Measurements from ENCODE around the gene COL4A2.

Gene COL4A2

GRCh38 chr13:110554946-110555345, 247.9 kb downstream of the COL4A2 start:
- Histone ChIP-seq H3K36me3 (ENCODE audit: control insufficient read depth, insufficient read depth, low read length) (no peaks in the 10 kb centered on the region), H3K27ac (ENCODE audit: low read depth, low read length) (no peak overlapping the region)

GRCh38 chr13:110555601-110556223, 248.6 kb downstream of the COL4A2 start:
- Histone ChIP-seq H3K27ac (ENCODE audit: low read depth, low read length) (no peak overlapping the region), H3K9ac (ENCODE audit: low read length) (no peak overlapping the region), H3K4me1 (ENCODE audit: control insufficient read depth, insufficient read depth, low read length) (peaks cover 10% of the 10 kb centered on the region)

More at GRCh38 chr13:110554946-110555345, 247.9 kb downstream of the COL4A2 start:
- H3K9ac ChIP-seq (ENCODE audit: low read length), result no peak overlapping the region
- H3K27me3 ChIP-seq (ENCODE audit: control insufficient read depth, insufficient read depth, low read length), result no peaks in the 10 kb centered on the region
- peaks cover 4% of the 10 kb centered on the region for H3K4me1 ChIP-seq (ENCODE audit: control insufficient read depth, insufficient read depth, low read length)
- H3K4me3 ChIP-seq (ENCODE audit: low read length), result no peak overlapping the region

GRCh38 chr13:110556224-110556606, 249.1 kb downstream of the COL4A2 start:
- Histone ChIP-seq H3K9ac (ENCODE audit: low read length) (no peak overlapping the region), H3K36me3 (ENCODE audit: control insufficient read depth, insufficient read depth, low read length) (no peaks in the 10 kb centered on the region), H3K27ac (ENCODE audit: low read depth, low read length) (no peak overlapping the region), H3K4me1 (ENCODE audit: control insufficient read depth, insufficient read depth, low read length) (peaks cover 10% of the 10 kb centered on the region), H3K27me3 (ENCODE audit: control insufficient read depth, insufficient read depth, low read length) (no peaks in the 10 kb centered on the region), H3K4me3 (ENCODE audit: low read length) (no peak overlapping the region)

More at GRCh38 chr13:110555601-110556223, 248.6 kb downstream of the COL4A2 start:
- no peak overlapping the region for H3K4me3 ChIP-seq (ENCODE audit: low read length)
- H3K36me3 ChIP-seq (ENCODE audit: control insufficient read depth, insufficient read depth, low read length), result no peaks in the 10 kb centered on the region
- no peaks in the 10 kb centered on the region for H3K27me3 ChIP-seq (ENCODE audit: control insufficient read depth, insufficient read depth, low read length)

- no peaks in the 10 kb centered on the region for H3K27me3 ChIP-seq (ENCODE audit: control insufficient read depth, insufficient read depth, low read length)
- no peak overlapping the region for H3K4me3 ChIP-seq (ENCODE audit: low read length)
- H3K36me3 ChIP-seq (ENCODE audit: control insufficient read depth, insufficient read depth, low read length), result no peaks in the 10 kb centered on the region
- H3K9ac ChIP-seq (ENCODE audit: low read length), result no peak overlapping the region
- no peak overlapping the region for H3K27ac ChIP-seq (ENCODE audit: low read depth, low read length)
- H3K4me1 ChIP-seq (ENCODE audit: control insufficient read depth, insufficient read depth, low read length), result peaks cover 10% of the 10 kb centered on the region
Measured at GRCh38 chr13:110557082-110557481, 250.0 kb downstream of the COL4A2 start.

GRCh38 chr13:110557610-110558305, 250.7 kb downstream of the COL4A2 start:
- Histone ChIP-seq H3K36me3 (ENCODE audit: control insufficient read depth, insufficient read depth, low read length) (no peaks in the 10 kb centered on the region), H3K4me1 (ENCODE audit: control insufficient read depth, insufficient read depth, low read length) (peaks cover 12% of the 10 kb centered on the region), H3K27me3 (ENCODE audit: control insufficient read depth, insufficient read depth, low read length) (no peaks in the 10 kb centered on the region), H3K27ac (ENCODE audit: low read depth, low read length) (no peak overlapping the region), H3K4me3 (ENCODE audit: low read length) (no peak overlapping the region), H3K9ac (ENCODE audit: low read length) (no peak overlapping the region)

- H3K9ac ChIP-seq (ENCODE audit: low read length), result no peak overlapping the region
- no peaks in the 10 kb centered on the region for H3K36me3 ChIP-seq (ENCODE audit: control insufficient read depth, insufficient read depth, low read length)
- peak overlapping the region; percentile 92 for H3K27ac ChIP-seq (ENCODE audit: low read depth, low read length)
- no peaks in the 10 kb centered on the region for H3K27me3 ChIP-seq (ENCODE audit: control insufficient read depth, insufficient read depth, low read length)
- H3K4me3 ChIP-seq (ENCODE audit: low read length), result peak overlapping the region; percentile 93
- peaks cover 14% of the 10 kb centered on the region for H3K4me1 ChIP-seq (ENCODE audit: control insufficient read depth, insufficient read depth, low read length)
Measured at GRCh38 chr13:110559429-110559943, 252.4 kb downstream of the COL4A2 start.

GRCh38 chr13:110559986-110560385, 252.9 kb downstream of the COL4A2 start:
- peak overlapping the region; percentile 92 for H3K27ac ChIP-seq (ENCODE audit: low read depth, low read length)
- no peak overlapping the region for H3K9ac ChIP-seq (ENCODE audit: low read length)
- H3K27me3 ChIP-seq (ENCODE audit: control insufficient read depth, insufficient read depth, low read length), result no peaks in the 10 kb centered on the region
- peaks cover 14% of the 10 kb centered on the region for H3K4me1 ChIP-seq (ENCODE audit: control insufficient read depth, insufficient read depth, low read length)
- H3K4me3 ChIP-seq (ENCODE audit: low read length), result peak overlapping the region; percentile 93
- no peaks in the 10 kb centered on the region for H3K36me3 ChIP-seq (ENCODE audit: control insufficient read depth, insufficient read depth, low read length)

- Histone ChIP-seq H3K36me3 (ENCODE audit: control insufficient read depth, insufficient read depth, low read length) (no peaks in the 10 kb centered on the region), H3K27ac (ENCODE audit: low read depth, low read length) (peak overlapping the region; percentile 92), H3K4me1 (ENCODE audit: control insufficient read depth, insufficient read depth, low read length) (peaks cover 14% of the 10 kb centered on the region), H3K4me3 (ENCODE audit: low read length) (peak overlapping the region; percentile 93), H3K9ac (ENCODE audit: low read length) (peak overlapping the region; percentile 88), H3K27me3 (ENCODE audit: control insufficient read depth, insufficient read depth, low read length) (no peaks in the 10 kb centered on the region)
Measured at GRCh38 chr13:110560601-110561343, 253.7 kb downstream of the COL4A2 start.

GRCh38 chr13:110561344-110562035, 254.4 kb downstream of the COL4A2 start, which contains the start of gene RAB20:
TSS of gene RAB20 (minus strand) at chr13:110561722. CDS start at chr13:110561519, 203 bp downstream.
- Histone ChIP-seq H3K9ac (ENCODE audit: low read length) (peak within 1 kb of the TSS; percentile 88), H3K4me1 (ENCODE audit: control insufficient read depth, insufficient read depth, low read length) (peaks cover 14% of the 10 kb centered on the region), H3K27ac (ENCODE audit: low read depth, low read length) (peak within 1 kb of the TSS; percentile 92), H3K36me3 (ENCODE audit: control insufficient read depth, insufficient read depth, low read length) (no peaks in the 10 kb centered on the region), H3K27me3 (ENCODE audit: control insufficient read depth, insufficient read depth, low read length) (no peaks in the 10 kb centered on the region), H3K4me3 (ENCODE audit: low read length) (peak within 1 kb of the TSS; percentile 93)

- Histone ChIP-seq H3K27me3 (ENCODE audit: control insufficient read depth, insufficient read depth, low read length) (no peaks in the 10 kb centered on the region), H3K9ac (ENCODE audit: low read length) (peak overlapping the region; percentile 8), H3K4me3 (ENCODE audit: low read length) (peak overlapping the region; percentile 77), H3K36me3 (ENCODE audit: control insufficient read depth, insufficient read depth, low read length) (no peaks in the 10 kb centered on the region), H3K27ac (ENCODE audit: low read depth, low read length) (peak overlapping the region; percentile 92), H3K4me1 (ENCODE audit: control insufficient read depth, insufficient read depth, low read length) (peaks cover 14% of the 10 kb centered on the region)
Measured at GRCh38 chr13:110562036-110562597, 255.0 kb downstream of the COL4A2 start.
